ENCODE measurements around the gene MOSPD3. TPM values are rescaled to one million over a fixed set of nuclear protein-coding genes. Genes with fewer than 3 reads are reported as not detected.
"Not testable (repeated sequence)": the region's sequence is repeated elsewhere in the genome, so short reads cannot be mapped to it uniquely, and the experiment has no call there.

Gene MOSPD3
- total RNA-seq, 2 experiments from 2014 or later: 10.4 to 12.0 TPM

GRCh38 chr7:100563809-100564400, 48.4 kb upstream of the MOSPD3 start:
- ChIA-PET POLR2A (no interaction called here), CTCF (ENCODE audit: unreplicated experiment) (interaction anchor here (0.6 to 1.2 kb wide), 2 partner anchors 25 to 71 kb away, joined by 3 read pairs; no protein-coding TSS in a partner anchor)
- Histone ChIP-seq H3K36me3 (ENCODE audit: insufficient read depth, low read length) (peaks cover 12% of the 10 kb centered on the region; the same call in 1 of the 2 replicates), H3K9me2 (ENCODE audit: insufficient read depth, low read length) (no peaks in the 10 kb centered on the region), H3K9me3 (ENCODE audit: low read length) (no peaks in the 10 kb centered on the region), H2AFZ (ENCODE audit: low read length) (no peak overlapping the region), H3K27ac (ENCODE audit: low read depth, low read length, poor library complexity, severe bottlenecking) (no peak overlapping the region), H3K4me2 (ENCODE audit: low read length) (no peak overlapping the region), H3K4me1 (ENCODE audit: insufficient read depth, low read length, poor library complexity, severe bottlenecking) (peaks cover 27% of the 10 kb centered on the region), H3K4me3 (ENCODE audit: low read depth, low read length, poor library complexity, severe bottlenecking) (no peak overlapping the region), H4K20me1 (ENCODE audit: insufficient read depth, low read length) (no peaks in the 10 kb centered on the region), H3K79me2 (ENCODE audit: insufficient read depth, low read depth, low read length) (no peaks in the 10 kb centered on the region)
- TF ChIP-seq EZH2phosphoT487 (IDR thresholded peaks at IDR 0.05; ENCODE audit: borderline replicate concordance, low read depth, low read length) (no peak), CTCF (conservative IDR thresholded peaks at IDR 0.05; ENCODE audit: low read length) (peak; percentile 93)
- no TSS peak for BruUV-seq (replicated peaks)
- DNase-seq (ENCODE audit: low spot score): peak; percentile 75
- intact Hi-C loops (cut with micrococcal nuclease; ENCODE audit: unreplicated experiment): loop anchor here (1.0 kb wide), 2 partner anchors 24 to 127 kb away; no protein-coding TSS in a partner anchor

DNA sequence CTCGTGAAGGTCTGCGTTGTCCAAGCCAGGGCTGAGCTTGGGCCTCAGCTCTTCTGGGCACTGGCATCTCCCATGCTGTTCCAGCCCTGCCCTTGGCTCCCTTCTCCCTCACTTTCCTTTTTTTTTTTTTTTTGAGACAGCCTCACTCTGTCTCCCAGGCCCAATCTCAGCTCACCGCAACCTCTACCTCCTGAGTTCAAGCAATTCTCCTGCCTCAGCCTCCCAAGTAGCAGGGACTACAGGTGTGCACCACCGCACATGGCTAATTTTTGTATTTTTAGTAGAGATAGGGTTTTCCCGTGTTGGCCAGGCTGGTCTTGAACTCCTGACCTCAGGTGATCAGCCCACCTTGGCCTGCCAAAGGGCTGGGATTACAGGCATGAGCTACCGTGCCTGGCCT, 47.9 kb upstream of the MOSPD3 start:
- H3K36me3 ChIP-seq (ENCODE audit: insufficient read depth, low read length); POLR2A ChIA-PET; DNase-seq (ENCODE audit: low spot score); H4K20me1 ChIP-seq (ENCODE audit: insufficient read depth, low read length); H3K27ac ChIP-seq (ENCODE audit: low read depth, low read length, poor library complexity, severe bottlenecking); H2AFZ ChIP-seq (ENCODE audit: low read length); H3K4me3 ChIP-seq (ENCODE audit: low read depth, low read length, poor library complexity, severe bottlenecking); H3K9me3 ChIP-seq (ENCODE audit: low read length); H3K79me2 ChIP-seq (ENCODE audit: insufficient read depth, low read depth, low read length); H3K4me2 ChIP-seq (ENCODE audit: low read length); H3K9me2 ChIP-seq (ENCODE audit: insufficient read depth, low read length); BruUV-seq (replicated peaks): not testable (repeated sequence)
- H3K4me1 ChIP-seq (ENCODE audit: insufficient read depth, low read length, poor library complexity, severe bottlenecking): peaks cover 28% of the 10 kb centered on the region
- CTCF ChIA-PET (ENCODE audit: unreplicated experiment): interaction anchor here (0.6 to 1.2 kb wide), 2 partner anchors 24 to 72 kb away, joined by 3 read pairs; no protein-coding TSS in a partner anchor
- intact Hi-C loops (cut with micrococcal nuclease; ENCODE audit: unreplicated experiment): loop anchor here (1.0 kb wide), 2 partner anchors 24 to 127 kb away; no protein-coding TSS in a partner anchor

DNA sequence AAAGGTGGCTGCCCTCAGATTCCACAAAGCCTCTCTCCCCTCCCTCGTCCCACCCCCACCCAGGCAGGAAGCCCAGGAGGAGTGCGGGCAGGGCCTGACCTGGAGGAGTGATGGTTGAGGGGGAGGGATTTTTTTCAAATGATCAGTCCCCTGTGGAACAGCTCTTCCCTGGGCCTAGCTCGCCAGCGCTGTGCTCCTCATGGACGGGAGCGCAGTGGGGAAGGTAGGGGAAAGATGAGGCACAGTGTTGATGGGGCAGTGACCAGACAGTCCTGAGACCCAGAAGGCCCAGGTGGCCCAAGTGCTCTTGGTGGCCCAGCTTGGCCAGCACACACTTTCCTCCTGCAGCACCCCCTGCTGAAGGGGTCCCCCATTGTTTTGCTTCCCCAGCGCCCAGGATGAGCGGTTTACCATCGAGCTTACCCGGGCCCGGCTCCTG, 47.2 kb upstream of the MOSPD3 start:
- Histone ChIP-seq H3K9me3 (ENCODE audit: low read length) (no peaks in the 10 kb centered on the region), H3K4me3 (ENCODE audit: low read depth, low read length, poor library complexity, severe bottlenecking) (no peak overlapping the region), H2AFZ (ENCODE audit: low read length) (no peak overlapping the region), H3K9me2 (ENCODE audit: insufficient read depth, low read length) (no peaks in the 10 kb centered on the region), H3K4me2 (ENCODE audit: low read length) (no peak overlapping the region), H4K20me1 (ENCODE audit: insufficient read depth, low read length) (no peaks in the 10 kb centered on the region), H3K36me3 (ENCODE audit: insufficient read depth, low read length) (0 out of 2 replicates have a peak, but pooled peaks cover 7% of the 10 kb centered on the region), H3K4me1 (ENCODE audit: insufficient read depth, low read length, poor library complexity, severe bottlenecking) (peaks cover 28% of the 10 kb centered on the region), H3K27ac (ENCODE audit: low read depth, low read length, poor library complexity, severe bottlenecking) (no peak overlapping the region), H3K79me2 (ENCODE audit: insufficient read depth, low read depth, low read length) (no peaks in the 10 kb centered on the region)
- intact Hi-C loops (cut with micrococcal nuclease; ENCODE audit: unreplicated experiment): no loop called here
- CTCF ChIA-PET (ENCODE audit: unreplicated experiment): interaction anchor here (1.2 kb wide), 1 partner anchor 24 kb away, joined by 3 read pairs; no protein-coding TSS in a partner anchor
- no peak for DNase-seq (ENCODE audit: low spot score)
- POLR2A ChIA-PET: no interaction called here
- no peak for TF ChIP-seq EZH2phosphoT487 (IDR thresholded peaks at IDR 0.05; ENCODE audit: borderline replicate concordance, low read depth, low read length)
- no peak for TF ChIP-seq CTCF (conservative IDR thresholded peaks at IDR 0.05; ENCODE audit: low read length)
- BruUV-seq (replicated peaks): no TSS peak

Data from OCI-LY7 (cell line).